ENCODE measurements around the gene EHBP1.
A peak's percentile ranks its signal among the peaks of the same experiment; 100 is the strongest.

The EHBP1 gene

GRCh38 chr2:62795341-62795740 is 89.8 kb downstream of the EHBP1 start:
- H3K4me2 ChIP-seq (ENCODE audit: low read depth, low read length, poor library complexity, severe bottlenecking) = no peak overlapping the region
- no peaks in the 10 kb centered on the region for H3K27me3 ChIP-seq (ENCODE audit: insufficient read depth, low read length, poor library complexity, severe bottlenecking)
- no peak overlapping the region for H3K9ac ChIP-seq (ENCODE audit: low read depth, low read length, poor library complexity, severe bottlenecking)
- no peaks in the 10 kb centered on the region for H3K9me2 ChIP-seq (replicated peaks; ENCODE audit: low read depth, low read length)
- no peaks in the 10 kb centered on the region for H3F3A ChIP-seq (ENCODE audit: low read depth)
- no peaks in the 10 kb centered on the region for H4K20me1 ChIP-seq (ENCODE audit: insufficient read depth, low read length, poor library complexity, severe bottlenecking)
- H3K4me3 ChIP-seq (ENCODE audit: low read length, poor library complexity, severe bottlenecking) = no peak overlapping the region
- no peak overlapping the region for H2AFZ ChIP-seq (ENCODE audit: low read length)
- no peaks in the 10 kb centered on the region for H3K36me3 ChIP-seq (ENCODE audit: insufficient read depth, low read length)
- H3K4me1 ChIP-seq (ENCODE audit: insufficient read depth, low read length, poor library complexity, severe bottlenecking) = peaks cover under 1% of the 10 kb centered on the region
- no peak for TF ChIP-seq EZH2phosphoT487 (IDR thresholded peaks at IDR 0.05; ENCODE audit: borderline replicate concordance)
- H3K9me3 ChIP-seq (ENCODE audit: insufficient read depth, low read depth, low read length) = no peaks in the 10 kb centered on the region
- no peaks in the 10 kb centered on the region for H3K79me2 ChIP-seq (ENCODE audit: insufficient read depth, low read length)

DNA sequence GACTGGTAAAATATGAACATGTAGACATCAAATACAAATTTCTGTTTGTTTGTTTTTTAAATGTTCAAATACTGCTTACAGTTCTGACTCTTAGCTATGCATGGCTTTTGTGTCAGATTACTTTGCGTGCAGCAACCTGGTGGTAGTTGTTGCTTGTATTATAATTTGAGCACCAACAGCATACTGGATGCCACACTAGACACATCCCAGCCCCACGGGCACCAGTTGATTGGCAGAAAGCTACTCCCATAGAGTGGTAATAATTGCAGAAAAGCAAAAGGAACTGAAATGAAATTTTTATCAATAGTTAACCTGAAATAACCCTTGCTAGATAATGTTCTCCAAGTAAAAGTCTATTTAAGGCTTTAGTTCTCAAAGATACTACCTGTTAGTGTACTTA is 91.6 kb downstream of the EHBP1 start:
- H3K36me3 ChIP-seq (ENCODE audit: insufficient read depth, low read length) = no peaks in the 10 kb centered on the region
- no peaks in the 10 kb centered on the region for H4K20me1 ChIP-seq (ENCODE audit: insufficient read depth, low read length, poor library complexity, severe bottlenecking)
- H3F3A ChIP-seq (ENCODE audit: low read depth) = no peaks in the 10 kb centered on the region
- H3K9me2 ChIP-seq (replicated peaks; ENCODE audit: low read depth, low read length) = no peaks in the 10 kb centered on the region
- H3K4me2 ChIP-seq (ENCODE audit: low read depth, low read length, poor library complexity, severe bottlenecking) = no peak overlapping the region
- no peak overlapping the region for H3K9ac ChIP-seq (ENCODE audit: low read depth, low read length, poor library complexity, severe bottlenecking)
- H3K4me3 ChIP-seq (ENCODE audit: low read length, poor library complexity, severe bottlenecking) = no peak overlapping the region
- peaks cover 18% of the 10 kb centered on the region for H3K4me1 ChIP-seq (ENCODE audit: insufficient read depth, low read length, poor library complexity, severe bottlenecking)
- no peaks in the 10 kb centered on the region for H3K9me3 ChIP-seq (ENCODE audit: insufficient read depth, low read depth, low read length)
- H3K79me2 ChIP-seq (ENCODE audit: insufficient read depth, low read length) = no peaks in the 10 kb centered on the region
- H2AFZ ChIP-seq (ENCODE audit: low read length) = no peak overlapping the region
- no peak for TF ChIP-seq EZH2phosphoT487 (IDR thresholded peaks at IDR 0.05; ENCODE audit: borderline replicate concordance)
- no peaks in the 10 kb centered on the region for H3K27me3 ChIP-seq (ENCODE audit: insufficient read depth, low read length, poor library complexity, severe bottlenecking)

GRCh38 chr2:62800618-62801017 is 95.1 kb downstream of the EHBP1 start:
- H3K79me2 ChIP-seq (ENCODE audit: insufficient read depth, low read length) = peaks cover 6% of the 10 kb centered on the region; the same call in 1 of the 2 replicates
- H2AFZ ChIP-seq (ENCODE audit: low read length) = no peak overlapping the region
- H3F3A ChIP-seq (ENCODE audit: low read depth) = no peaks in the 10 kb centered on the region
- no peaks in the 10 kb centered on the region for H3K9me2 ChIP-seq (replicated peaks; ENCODE audit: low read depth, low read length)
- no peaks in the 10 kb centered on the region for H3K36me3 ChIP-seq (ENCODE audit: insufficient read depth, low read length)
- no peak overlapping the region for H3K9ac ChIP-seq (ENCODE audit: low read depth, low read length, poor library complexity, severe bottlenecking)
- peaks cover 21% of the 10 kb centered on the region for H3K4me1 ChIP-seq (ENCODE audit: insufficient read depth, low read length, poor library complexity, severe bottlenecking)
- H4K20me1 ChIP-seq (ENCODE audit: insufficient read depth, low read length, poor library complexity, severe bottlenecking) = no peaks in the 10 kb centered on the region
- no peaks in the 10 kb centered on the region for H3K9me3 ChIP-seq (ENCODE audit: insufficient read depth, low read depth, low read length)
- no peak for TF ChIP-seq EZH2phosphoT487 (IDR thresholded peaks at IDR 0.05; ENCODE audit: borderline replicate concordance)
- TF ChIP-seq, protein P1, sequence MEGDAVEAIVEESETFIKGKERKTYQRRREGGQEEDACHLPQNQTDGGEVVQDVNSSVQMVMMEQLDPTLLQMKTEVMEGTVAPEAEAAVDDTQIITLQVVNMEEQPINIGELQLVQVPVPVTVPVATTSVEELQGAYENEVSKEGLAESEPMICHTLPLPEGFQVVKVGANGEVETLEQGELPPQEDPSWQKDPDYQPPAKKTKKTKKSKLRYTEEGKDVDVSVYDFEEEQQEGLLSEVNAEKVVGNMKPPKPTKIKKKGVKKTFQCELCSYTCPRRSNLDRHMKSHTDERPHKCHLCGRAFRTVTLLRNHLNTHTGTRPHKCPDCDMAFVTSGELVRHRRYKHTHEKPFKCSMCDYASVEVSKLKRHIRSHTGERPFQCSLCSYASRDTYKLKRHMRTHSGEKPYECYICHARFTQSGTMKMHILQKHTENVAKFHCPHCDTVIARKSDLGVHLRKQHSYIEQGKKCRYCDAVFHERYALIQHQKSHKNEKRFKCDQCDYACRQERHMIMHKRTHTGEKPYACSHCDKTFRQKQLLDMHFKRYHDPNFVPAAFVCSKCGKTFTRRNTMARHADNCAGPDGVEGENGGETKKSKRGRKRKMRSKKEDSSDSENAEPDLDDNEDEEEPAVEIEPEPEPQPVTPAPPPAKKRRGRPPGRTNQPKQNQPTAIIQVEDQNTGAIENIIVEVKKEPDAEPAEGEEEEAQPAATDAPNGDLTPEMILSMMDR (conservative IDR thresholded peaks at IDR 0.05; ENCODE audit: low read length) = no peak
- no peak overlapping the region for H3K4me3 ChIP-seq (ENCODE audit: low read length, poor library complexity, severe bottlenecking)
- peak overlapping the region; percentile 74 for H3K4me2 ChIP-seq (ENCODE audit: low read depth, low read length, poor library complexity, severe bottlenecking)
- H3K27me3 ChIP-seq (ENCODE audit: insufficient read depth, low read length, poor library complexity, severe bottlenecking) = no peaks in the 10 kb centered on the region

GRCh38 chr2:62801110-62801509 is 95.6 kb downstream of the EHBP1 start:
- Histone ChIP-seq H3K27me3 (ENCODE audit: insufficient read depth, low read length, poor library complexity, severe bottlenecking) (no peaks in the 10 kb centered on the region), H3K4me3 (ENCODE audit: low read length, poor library complexity, severe bottlenecking) (peak overlapping the region; percentile 65), H3K9ac (ENCODE audit: low read depth, low read length, poor library complexity, severe bottlenecking) (no peak overlapping the region), H3K9me3 (ENCODE audit: insufficient read depth, low read depth, low read length) (no peaks in the 10 kb centered on the region), H3K4me1 (ENCODE audit: insufficient read depth, low read length, poor library complexity, severe bottlenecking) (peaks cover 21% of the 10 kb centered on the region), H2AFZ (ENCODE audit: low read length) (no peak overlapping the region), H3K4me2 (ENCODE audit: low read depth, low read length, poor library complexity, severe bottlenecking) (peak overlapping the region; percentile 74), H4K20me1 (ENCODE audit: insufficient read depth, low read length, poor library complexity, severe bottlenecking) (no peaks in the 10 kb centered on the region), H3K36me3 (ENCODE audit: insufficient read depth, low read length) (no peaks in the 10 kb centered on the region), H3F3A (ENCODE audit: low read depth) (no peaks in the 10 kb centered on the region), H3K79me2 (ENCODE audit: insufficient read depth, low read length) (peaks cover 6% of the 10 kb centered on the region; the same call in 1 of the 2 replicates), H3K9me2 (replicated peaks; ENCODE audit: low read depth, low read length) (no peaks in the 10 kb centered on the region)
- no peak for TF ChIP-seq EZH2phosphoT487 (IDR thresholded peaks at IDR 0.05; ENCODE audit: borderline replicate concordance)
- TF ChIP-seq, protein P1 (conservative IDR thresholded peaks at IDR 0.05; ENCODE audit: low read length) = no peak
